NCI-H2196 (cell line): ENCODE measurements around the gene SLC5A3.

Experiments used
- DNase-seq: peaks from one replicate; lab custom pipeline; 2025; ENCODE audit not compliant: unreplicated experiment; lab: John Stamatoyannopoulos, UW

Gene SLC5A3

DNA sequence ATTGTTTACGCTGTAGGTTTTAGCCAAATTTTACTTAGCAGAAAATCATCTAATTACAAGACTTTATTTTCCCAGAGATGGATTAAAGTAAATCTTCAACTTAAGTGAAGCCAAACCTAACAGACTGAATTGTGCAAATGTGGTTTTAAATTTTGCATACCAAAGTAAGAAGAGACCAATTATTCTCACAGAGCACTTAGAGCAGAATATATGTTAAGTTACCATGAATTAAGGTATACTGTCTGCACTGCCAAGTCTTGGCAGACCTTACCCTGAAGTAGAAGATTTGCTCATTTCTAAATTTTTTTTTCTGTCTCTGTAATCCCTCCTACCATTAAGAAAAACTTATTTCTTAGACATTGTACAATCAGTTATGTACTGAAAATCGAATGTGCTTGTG lies 24.1 kb downstream of the SLC5A3 start:
- no peak for DNase-seq

DNA sequence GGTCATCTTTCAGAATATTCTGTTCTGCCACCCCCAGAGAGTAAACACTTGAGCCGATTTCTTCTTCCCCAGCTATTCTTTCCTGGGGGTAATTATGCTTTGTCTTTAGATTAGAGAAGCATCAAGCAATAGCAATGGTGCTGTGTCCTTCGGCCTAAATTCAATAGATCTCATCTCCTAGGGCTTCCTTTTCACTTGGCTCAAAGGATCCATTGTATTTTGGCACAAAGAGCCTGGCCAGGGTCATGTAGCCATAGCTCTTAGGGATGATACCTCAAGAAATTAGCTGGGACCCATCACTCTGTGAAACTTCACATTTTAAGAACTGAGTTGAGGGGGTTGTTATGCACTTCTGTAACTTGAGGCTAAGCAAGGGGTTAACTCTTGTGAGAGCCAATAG lies 27.0 kb downstream of the SLC5A3 start:
- no peak for DNase-seq

DNA sequence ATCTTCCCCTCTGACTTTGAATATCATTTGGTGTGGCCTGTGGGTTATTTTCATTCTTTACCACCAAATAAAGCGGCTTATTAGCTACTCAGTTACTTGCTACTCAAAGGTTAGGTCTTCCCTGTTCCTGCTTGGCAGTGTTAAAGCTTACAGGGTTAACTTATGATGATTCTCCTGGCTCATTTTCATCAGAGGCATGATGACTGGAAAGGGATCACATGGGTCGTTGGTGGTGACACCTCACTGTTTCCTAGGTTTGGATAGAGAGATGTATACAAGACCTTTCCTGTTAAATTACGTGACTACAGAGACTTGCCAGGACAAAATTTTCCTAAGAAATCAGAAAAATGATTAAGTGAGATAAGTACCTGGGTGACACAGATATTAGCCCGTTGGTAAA lies 27.4 kb downstream of the SLC5A3 start:
- no peak for DNase-seq

DNA sequence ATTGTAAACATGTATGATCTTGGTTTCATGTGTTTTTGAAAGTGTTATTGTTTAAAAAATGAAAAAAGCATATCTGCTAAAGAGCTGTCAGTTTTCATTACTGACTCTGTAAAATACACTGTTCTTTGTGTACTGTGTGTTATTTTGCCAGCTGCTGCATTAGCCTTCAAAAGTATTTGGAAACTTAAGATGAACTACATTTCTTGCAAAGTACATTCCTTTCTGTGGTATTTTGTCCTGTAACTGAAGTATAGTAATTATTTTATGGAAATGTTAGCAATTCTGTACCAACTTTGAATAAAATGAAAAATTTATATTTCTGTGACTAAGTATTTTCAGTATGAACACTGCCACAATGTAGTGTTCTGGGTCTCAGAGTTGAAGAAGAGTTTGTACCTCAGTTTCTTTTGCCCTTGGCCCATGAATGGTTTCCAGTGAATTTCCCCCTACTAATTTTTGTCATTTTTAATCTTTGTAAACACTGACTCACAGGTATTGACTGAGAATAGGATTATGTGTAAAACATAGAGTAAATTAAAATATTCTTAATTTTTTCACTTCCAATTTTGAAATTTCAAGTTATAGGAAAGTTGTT lies 32.7 kb downstream of the SLC5A3 start:
- DNase-seq = no peak

DNA sequence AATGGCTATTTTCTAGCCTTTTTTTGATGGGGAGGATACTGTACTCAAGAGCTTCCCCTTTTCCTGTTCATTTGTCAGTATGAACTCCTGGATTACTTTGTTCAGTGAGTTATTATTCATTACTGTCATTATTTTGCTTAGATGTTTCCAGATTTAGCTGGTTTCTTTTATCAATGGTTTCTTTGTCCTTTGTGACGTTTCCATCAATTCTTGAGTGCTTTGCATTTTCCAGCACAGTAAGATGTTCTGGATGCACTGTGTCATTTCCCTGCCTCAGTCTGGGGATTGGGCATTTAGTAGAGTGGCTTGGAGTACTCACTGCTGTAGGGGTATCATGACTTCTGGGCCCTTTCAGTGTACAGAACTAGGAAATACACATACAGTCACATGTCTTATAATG lies 34.2 kb downstream of the SLC5A3 start:
- DNase-seq = no peak

DNA sequence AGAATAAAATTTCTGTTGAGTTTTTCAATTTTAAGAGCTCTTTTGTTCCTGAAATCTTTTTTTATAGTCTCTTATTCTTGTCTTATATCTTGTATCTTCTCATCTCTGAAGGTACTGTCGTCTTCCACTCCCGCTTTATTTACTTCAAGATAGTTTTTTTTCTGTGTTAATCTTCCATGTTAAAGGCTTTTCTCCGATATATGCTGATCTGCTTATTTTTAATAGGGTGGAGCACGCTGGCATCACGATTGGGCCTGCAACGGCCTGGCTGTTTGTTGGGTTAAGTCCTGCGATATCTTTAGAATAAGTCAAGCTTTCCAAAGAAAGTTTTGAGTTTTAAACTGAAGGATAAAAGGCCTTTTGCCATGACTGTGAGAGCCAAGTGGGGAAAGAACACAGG lies 35.7 kb downstream of the SLC5A3 start:
- DNase-seq = no peak

DNA sequence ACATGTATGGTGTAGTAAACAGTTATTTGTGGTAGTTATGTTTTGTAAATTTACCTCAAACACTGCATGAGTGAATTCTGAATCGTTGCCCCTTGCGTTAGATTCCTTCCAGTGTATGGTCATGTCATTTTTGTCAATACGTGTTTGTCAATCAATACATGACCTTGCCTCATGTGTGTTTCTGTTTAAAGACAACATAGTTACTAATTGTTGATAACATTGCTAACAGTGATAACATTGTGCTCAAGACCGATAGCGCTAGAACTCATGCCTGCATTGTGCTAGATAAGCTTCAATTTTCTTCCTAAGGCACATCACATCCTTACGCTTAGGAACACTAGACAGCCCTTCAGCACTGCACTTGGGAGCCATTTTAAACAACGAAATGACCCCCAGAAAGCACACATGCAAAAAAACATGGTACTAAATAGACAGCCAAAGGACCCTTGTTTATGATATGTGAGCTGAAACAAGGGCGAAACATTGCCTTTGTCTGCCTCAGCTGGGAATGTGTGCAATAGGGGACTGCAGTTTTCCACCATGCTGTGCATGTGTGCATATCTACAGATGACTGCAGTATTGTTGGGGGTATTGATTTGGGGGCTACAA lies 37.3 kb downstream of the SLC5A3 start:
- no peak for DNase-seq

DNA sequence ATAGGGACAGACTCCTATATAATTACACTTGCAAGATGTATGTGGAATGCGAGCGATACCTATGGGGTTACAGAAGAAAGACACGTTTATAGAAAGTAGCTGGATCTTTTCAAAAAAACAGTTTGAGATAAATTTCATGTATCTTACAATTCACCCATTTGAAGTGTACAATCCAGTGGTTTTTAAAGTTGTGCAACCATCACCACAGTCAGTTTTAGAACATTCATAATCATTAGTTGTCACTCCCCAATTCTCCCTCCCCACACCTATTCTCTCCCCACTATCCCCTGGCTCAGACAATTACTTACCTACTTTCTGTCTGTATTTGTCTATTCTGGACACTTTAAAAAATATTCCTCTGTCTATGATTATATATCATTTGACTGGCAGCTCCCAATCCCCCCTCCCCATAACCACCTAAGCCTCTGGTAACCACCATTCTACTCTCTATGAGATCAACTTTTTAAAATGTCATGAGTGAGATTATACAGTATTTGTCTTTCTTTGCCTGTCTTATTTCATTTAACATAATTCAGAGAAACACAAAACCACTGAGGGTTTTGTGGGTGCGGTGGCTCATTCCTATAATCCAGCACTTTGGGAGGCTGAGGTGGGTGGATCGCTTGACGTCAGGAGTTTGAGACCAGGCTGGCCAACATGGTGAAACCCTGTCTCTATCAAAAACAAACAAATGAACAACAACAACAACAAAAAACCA lies 39.1 kb downstream of the SLC5A3 start:
- DNase-seq = no peak

DNA sequence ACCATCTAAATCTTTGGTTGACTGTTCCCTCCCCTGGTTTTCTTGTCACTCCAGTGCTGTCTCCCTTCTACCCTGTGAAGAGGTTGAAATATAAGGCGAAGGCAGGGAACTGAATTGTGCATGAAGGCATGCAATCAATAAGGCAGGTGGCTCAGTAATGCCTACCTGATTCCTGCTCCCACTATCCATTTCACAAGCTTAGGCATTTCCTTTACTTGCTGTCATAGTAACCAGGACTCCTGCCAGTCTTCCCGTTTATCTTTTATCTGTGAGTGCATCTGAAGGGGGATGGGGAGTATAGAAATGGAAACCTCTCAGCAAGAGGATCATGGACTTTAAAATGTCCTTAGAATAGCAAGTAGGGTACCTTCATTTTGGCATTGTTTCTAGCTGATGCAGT lies 40.5 kb downstream of the SLC5A3 start:
- DNase-seq = peak; percentile 31

DNA sequence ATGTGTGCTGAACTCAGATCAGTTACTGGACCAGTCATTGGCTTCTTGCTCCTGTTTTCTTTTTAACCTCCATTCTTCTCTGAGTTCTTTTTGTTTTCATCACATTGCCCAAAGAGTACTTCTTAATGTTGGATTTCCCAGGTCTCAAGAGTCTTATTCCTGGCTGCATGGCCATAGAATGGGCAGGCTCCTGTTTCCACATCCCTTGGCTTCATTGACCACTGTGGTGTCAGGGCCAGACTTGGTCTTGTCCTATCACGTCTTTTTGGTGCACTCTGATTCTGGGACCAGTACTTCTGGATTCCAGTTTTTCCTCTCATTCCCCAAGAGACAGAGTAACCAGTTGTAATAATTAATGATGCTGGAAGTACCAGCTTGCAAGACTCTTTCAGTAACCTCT lies 41.8 kb downstream of the SLC5A3 start:
- no peak for DNase-seq

DNA sequence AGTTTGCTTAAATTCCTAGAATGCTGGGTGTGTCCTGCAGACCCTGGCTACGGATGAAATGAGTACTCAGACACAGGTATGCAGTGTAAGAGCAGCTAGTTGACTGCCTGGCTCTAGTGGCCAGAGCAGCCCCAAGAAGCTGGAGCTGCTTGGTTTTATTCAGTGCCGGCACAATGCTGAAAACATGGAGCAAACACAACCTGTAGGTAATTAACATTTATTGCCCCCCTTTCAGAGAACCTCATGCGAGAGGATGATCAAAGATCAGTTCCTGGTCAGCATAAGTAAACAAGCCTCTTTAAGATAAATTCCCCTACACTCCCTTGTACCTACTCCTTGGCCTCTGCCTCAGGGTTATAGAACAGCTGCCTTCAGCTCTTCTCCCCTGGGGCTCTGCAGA lies 43.2 kb downstream of the SLC5A3 start:
- no peak for DNase-seq

DNA sequence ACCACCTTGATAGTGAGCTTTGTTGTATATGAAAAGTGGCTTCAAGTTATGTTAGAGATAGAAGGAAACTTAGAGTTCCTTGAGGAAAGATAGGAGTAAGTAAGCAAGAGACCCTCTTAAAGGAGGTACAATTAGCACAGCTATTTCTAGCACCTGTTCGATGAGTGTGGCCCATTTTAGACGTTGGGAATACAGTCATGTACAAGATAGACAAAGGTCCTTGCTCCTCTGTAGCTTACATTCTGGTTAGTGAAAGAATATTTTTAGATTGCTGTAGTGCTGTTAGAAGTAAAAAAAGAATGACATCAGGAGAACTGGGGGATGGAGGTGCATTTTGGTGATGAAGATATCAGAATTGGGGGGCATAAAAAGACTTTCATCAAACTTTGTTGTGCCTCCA lies 47.5 kb downstream of the SLC5A3 start:
- no peak for DNase-seq

DNA sequence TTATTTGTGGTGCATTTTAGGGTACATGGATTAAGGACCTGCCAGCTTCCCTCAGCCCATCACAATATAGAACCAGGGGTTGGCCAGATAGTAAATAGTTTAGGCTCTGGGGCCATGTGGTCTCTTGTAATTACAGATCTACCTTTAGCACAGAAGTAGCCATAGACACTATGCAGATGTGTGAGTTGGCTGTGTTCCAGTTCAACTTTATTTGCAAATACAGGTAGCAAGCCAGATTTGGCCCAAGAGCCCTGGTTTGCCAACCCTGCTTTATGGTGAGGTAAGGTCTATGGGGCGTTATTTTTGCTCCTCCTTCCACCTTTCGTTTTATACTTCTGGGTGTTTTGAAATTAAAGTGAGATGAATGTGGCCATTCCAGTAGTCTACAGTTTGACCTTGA lies 48.7 kb downstream of the SLC5A3 start:
- no peak for DNase-seq
